Measurements from ENCODE around the gene UBN1.
"Not testable (repeated sequence)": the region's sequence is repeated elsewhere in the genome, so short reads cannot be mapped to it uniquely, and the experiment has no call there.

UBN1 gene

DNA sequence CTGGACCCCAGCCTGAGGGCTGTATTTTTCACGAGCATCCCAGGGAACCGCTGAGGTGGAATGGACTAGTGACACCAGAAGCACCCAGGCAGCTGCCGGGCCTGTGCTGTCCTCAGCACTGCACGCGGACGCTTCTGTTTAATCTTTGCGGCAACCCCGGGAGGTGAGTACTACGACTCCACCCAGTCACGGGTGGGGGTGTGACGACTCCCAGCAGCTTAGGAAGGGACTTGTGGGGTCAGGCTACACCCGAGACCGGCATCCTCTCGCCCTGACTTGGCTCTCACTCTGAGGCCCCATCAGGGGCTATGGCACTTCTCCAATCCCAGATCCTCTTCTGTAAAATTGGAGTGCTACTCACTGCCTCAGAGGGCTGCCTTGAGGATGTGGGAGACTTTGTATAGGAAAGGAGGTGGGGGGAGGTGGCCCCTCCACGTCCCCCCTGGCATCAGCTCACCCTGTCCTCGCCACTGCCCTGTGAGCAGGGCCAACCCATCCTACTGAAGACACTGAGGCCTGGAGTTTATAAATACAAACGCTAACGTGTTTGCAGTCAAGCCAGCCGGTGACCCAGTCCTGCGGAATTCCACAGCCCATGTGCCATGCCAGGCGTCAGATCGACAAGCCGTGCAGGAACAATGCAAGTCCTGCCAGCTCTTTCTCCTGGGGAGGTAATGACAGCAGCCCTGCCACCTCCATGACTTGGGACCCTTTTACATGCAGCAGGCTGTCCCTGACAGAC, 45.3 kb downstream of the UBN1 start:
- Histone ChIP-seq H3K27ac (ENCODE audit: low read depth, low read length) (no peak overlapping the region), H3K9me3 (ENCODE audit: control insufficient read depth in 1 of 2, low read length in 2 of 2) (no peaks in the 10 kb centered on the region), H3K27me3 (ENCODE audit: control insufficient read depth in 1 of 2, insufficient read depth in 2 of 2, low read length in 2 of 2) (no peaks in the 10 kb centered on the region), H3K36me3 (ENCODE audit: control insufficient read depth in 1 of 2, insufficient read depth in 2 of 2, low read length in 2 of 2) (peaks cover 4 to 28% of the 10 kb centered on the region in 2 donors), H3K9ac (ENCODE audit: low read depth in 1 of 2, low read length in 2 of 2) (no peak overlapping the region), H3K4me3 (ENCODE audit: low read depth in 1 of 2, low read length in 2 of 2) (no peak overlapping the region), H3K4me1 (ENCODE audit: control insufficient read depth in 1 of 2, insufficient read depth in 2 of 2, low read length in 2 of 2) (no peaks in the 10 kb centered on the region)

DNA sequence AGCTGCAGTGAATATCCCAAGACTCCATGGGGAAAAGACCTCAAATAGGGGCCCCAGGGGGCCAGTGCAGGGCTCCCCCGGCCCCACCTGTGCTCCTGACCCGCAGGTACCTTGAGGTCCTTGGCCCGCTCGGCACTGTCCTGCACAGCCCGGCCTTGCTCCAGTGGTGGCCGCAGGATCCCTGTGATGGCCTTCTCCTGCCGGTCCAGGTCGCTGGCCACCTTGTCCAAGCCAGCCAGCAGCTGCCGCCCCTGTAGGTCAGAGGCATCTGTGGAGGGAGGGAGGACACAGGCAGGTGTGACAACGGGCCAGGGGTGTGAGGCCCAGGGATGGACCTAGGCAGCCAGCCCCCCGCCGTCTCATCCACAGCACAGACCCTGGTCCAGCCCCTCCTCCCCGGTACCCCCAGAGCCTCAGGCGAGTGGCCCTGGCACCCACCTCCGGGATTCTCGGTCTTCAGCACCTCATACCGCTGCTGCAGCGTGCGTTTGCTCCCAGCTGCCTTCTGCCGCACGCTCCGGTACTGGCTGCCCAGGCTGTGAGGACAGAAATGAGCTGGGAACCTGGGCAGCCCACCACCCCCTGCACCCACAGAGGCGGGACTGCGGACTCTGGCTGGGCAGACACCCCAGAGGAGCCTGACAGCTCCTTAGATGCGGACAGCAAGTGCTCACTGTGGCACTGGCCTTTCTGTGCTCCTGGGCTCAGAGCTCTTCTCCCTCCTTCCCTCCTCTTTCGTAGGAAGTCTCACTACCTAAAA, 46.0 kb downstream of the UBN1 start:
- Histone ChIP-seq H3K36me3 (ENCODE audit: control insufficient read depth in 1 of 2, insufficient read depth in 2 of 2, low read length in 2 of 2) (peaks cover 0 to 27% of the 10 kb centered on the region in 2 donors), H3K27me3 (ENCODE audit: control insufficient read depth in 1 of 2, insufficient read depth in 2 of 2, low read length in 2 of 2) (no peaks in the 10 kb centered on the region), H3K4me1 (ENCODE audit: control insufficient read depth in 1 of 2, insufficient read depth in 2 of 2, low read length in 2 of 2) (no peaks in the 10 kb centered on the region), H3K4me3 (ENCODE audit: low read depth in 1 of 2, low read length in 2 of 2) (no peak overlapping the region), H3K9ac (ENCODE audit: low read depth in 1 of 2, low read length in 2 of 2) (no peak overlapping the region), H3K27ac (ENCODE audit: low read depth, low read length) (no peak overlapping the region), H3K9me3 (ENCODE audit: control insufficient read depth in 1 of 2, low read length in 2 of 2) (no peaks in the 10 kb centered on the region)

DNA sequence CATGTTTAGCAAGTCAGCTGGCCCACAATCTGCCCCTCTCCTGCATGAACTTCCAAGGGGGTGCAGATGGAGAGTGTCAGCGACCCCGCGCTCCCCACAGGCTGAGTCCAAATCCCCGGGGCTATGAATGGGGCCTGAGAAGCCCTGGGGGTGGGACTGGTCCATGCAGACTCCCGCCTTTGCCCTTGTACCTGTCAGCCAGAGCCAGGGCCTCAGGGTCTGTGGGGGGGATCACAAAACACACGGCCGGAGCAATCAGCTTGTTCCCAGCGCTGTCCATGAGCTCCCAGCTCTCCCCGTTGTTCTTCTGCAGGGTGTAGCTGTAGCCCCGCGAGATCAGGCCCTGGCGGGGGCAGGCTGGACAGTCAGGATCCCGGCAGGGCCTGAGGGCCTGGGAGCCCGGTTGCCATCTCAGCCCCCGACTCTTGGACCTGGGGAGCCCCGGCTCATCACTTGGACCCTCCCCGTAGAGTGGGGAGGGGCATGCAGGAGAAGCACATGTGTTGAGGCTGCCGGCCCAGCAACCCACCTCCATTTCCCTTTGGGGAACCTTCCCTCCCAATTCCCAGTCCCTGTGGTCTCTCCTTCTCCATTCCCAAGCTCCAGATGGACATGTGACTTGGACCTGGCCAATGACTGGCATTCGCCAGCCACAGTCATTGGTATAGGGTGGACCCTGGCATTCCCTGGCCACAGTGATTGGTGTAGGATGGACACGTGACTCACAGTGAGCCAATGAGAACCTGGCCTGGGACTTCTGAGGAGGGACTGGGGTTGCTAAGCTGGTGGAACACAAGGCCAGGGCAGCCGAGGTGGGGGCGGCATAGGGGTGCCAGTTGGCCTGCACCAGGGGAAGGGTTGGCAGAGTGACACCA, 47.2 kb downstream of the UBN1 start:
- H3K36me3 ChIP-seq (ENCODE audit: control insufficient read depth in 1 of 2, insufficient read depth in 2 of 2, low read length in 2 of 2) = peaks cover 0 to 31% of the 10 kb centered on the region in 2 donors

DNA sequence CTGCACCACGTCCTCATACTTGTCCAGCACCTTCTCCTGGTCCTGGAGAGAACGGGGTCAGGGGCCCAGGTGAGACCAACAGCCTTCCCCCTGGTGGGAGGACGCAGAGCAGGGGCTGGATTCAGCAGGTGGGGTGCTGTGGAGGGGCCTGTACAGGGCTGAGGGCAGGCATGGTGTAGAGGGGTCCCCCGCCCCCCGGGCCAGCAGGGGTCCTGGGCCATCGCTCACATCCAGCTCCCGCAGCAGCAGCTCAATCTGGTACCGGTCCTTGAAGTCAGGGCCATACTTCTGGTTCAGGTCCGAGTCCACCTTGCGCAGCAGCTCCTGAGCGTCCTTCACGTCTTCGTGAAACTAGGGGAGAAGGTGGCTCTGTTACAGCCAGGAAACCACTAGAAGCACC, 48.1 kb downstream of the UBN1 start:
- no peak overlapping the region for H3K27ac ChIP-seq (ENCODE audit: low read depth, low read length)
- H3K4me1 ChIP-seq (ENCODE audit: control insufficient read depth in 1 of 2, insufficient read depth in 2 of 2, low read length in 2 of 2) = no peaks in the 10 kb centered on the region
- H3K9me3 ChIP-seq (ENCODE audit: control insufficient read depth in 1 of 2, low read length in 2 of 2) = no peaks in the 10 kb centered on the region
- peaks cover 4 to 27% of the 10 kb centered on the region in 2 donors for H3K36me3 ChIP-seq (ENCODE audit: control insufficient read depth in 1 of 2, insufficient read depth in 2 of 2, low read length in 2 of 2)
- no peak overlapping the region for H3K4me3 ChIP-seq (ENCODE audit: low read depth in 1 of 2, low read length in 2 of 2)
- no peak overlapping the region for H3K9ac ChIP-seq (ENCODE audit: low read depth in 1 of 2, low read length in 2 of 2)
- no peaks in the 10 kb centered on the region for H3K27me3 ChIP-seq (ENCODE audit: control insufficient read depth in 1 of 2, insufficient read depth in 2 of 2, low read length in 2 of 2)

More for the DNA sequence above, 47.2 kb downstream of the UBN1 start:
- Histone ChIP-seq H3K27me3 (ENCODE audit: control insufficient read depth in 1 of 2, insufficient read depth in 2 of 2, low read length in 2 of 2) (no peaks in the 10 kb centered on the region), H3K4me1 (ENCODE audit: control insufficient read depth in 1 of 2, insufficient read depth in 2 of 2, low read length in 2 of 2) (no peaks in the 10 kb centered on the region), H3K4me3 (ENCODE audit: low read depth in 1 of 2, low read length in 2 of 2) (no peak overlapping the region), H3K9ac (ENCODE audit: low read depth in 1 of 2, low read length in 2 of 2) (no peak overlapping the region), H3K9me3 (ENCODE audit: control insufficient read depth in 1 of 2, low read length in 2 of 2) (no peaks in the 10 kb centered on the region), H3K27ac (ENCODE audit: low read depth, low read length) (no peak overlapping the region)

DNA sequence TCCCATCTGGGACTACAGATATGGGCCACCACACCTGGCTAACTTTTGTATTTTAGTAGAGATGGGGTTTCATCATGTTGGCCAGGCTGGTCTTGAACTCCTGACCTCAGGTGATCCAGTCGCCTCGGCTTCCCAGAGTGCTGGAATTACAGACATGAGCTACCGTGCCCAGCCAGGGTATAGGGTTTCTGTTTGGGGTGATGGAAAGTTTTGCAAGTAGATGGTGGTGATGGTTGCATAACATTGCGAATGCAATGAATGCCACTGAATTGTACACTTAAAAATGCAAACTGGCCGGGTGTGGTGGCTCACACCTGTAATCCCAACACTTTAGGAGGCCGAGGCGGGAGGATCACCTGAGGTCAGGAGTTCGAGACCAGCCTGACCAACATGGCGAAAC, 49.5 kb downstream of the UBN1 start:
- not testable (repeated sequence) for H3K9me3 ChIP-seq (ENCODE audit: control insufficient read depth in 1 of 2, low read length in 2 of 2); H3K4me3 ChIP-seq (ENCODE audit: low read depth in 1 of 2, low read length in 2 of 2); H3K9ac ChIP-seq (ENCODE audit: low read depth in 1 of 2, low read length in 2 of 2); H3K27ac ChIP-seq (ENCODE audit: low read depth, low read length); H3K27me3 ChIP-seq (ENCODE audit: control insufficient read depth in 1 of 2, insufficient read depth in 2 of 2, low read length in 2 of 2); H3K4me1 ChIP-seq (ENCODE audit: control insufficient read depth in 1 of 2, insufficient read depth in 2 of 2, low read length in 2 of 2)
- peaks cover 4 to 20% of the 10 kb centered on the region in 2 donors for H3K36me3 ChIP-seq (ENCODE audit: control insufficient read depth in 1 of 2, insufficient read depth in 2 of 2, low read length in 2 of 2)

DNA sequence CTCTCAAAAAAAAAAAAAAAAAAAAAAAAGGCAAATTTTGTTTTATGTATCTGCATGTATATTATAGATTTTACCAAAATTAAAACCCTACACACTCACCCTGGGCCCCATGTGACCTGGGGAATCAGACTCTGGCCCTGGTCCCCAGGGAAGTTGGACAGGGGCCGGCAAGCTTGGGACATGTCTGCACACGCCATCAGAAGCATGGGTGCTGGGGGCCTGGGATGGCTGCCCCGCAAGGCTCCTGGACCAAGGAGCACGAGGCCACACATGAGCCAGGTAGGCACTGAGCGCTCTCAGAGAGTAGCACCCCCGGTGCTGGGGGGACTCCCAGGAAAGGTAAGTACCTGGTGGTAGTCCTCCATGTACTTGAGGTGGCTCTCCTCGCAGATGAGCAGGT, 50.0 kb downstream of the UBN1 start:
- Histone ChIP-seq H3K27me3 (ENCODE audit: control insufficient read depth in 1 of 2, insufficient read depth in 2 of 2, low read length in 2 of 2) (no peaks in the 10 kb centered on the region), H3K4me3 (ENCODE audit: low read depth in 1 of 2, low read length in 2 of 2) (no peak overlapping the region), H3K9me3 (ENCODE audit: control insufficient read depth in 1 of 2, low read length in 2 of 2) (no peaks in the 10 kb centered on the region), H3K36me3 (ENCODE audit: control insufficient read depth in 1 of 2, insufficient read depth in 2 of 2, low read length in 2 of 2) (peaks cover 4 to 20% of the 10 kb centered on the region in 2 donors), H3K9ac (ENCODE audit: low read depth in 1 of 2, low read length in 2 of 2) (no peak overlapping the region), H3K27ac (ENCODE audit: low read depth, low read length) (no peak overlapping the region), H3K4me1 (ENCODE audit: control insufficient read depth in 1 of 2, insufficient read depth in 2 of 2, low read length in 2 of 2) (no peaks in the 10 kb centered on the region)

DNA sequence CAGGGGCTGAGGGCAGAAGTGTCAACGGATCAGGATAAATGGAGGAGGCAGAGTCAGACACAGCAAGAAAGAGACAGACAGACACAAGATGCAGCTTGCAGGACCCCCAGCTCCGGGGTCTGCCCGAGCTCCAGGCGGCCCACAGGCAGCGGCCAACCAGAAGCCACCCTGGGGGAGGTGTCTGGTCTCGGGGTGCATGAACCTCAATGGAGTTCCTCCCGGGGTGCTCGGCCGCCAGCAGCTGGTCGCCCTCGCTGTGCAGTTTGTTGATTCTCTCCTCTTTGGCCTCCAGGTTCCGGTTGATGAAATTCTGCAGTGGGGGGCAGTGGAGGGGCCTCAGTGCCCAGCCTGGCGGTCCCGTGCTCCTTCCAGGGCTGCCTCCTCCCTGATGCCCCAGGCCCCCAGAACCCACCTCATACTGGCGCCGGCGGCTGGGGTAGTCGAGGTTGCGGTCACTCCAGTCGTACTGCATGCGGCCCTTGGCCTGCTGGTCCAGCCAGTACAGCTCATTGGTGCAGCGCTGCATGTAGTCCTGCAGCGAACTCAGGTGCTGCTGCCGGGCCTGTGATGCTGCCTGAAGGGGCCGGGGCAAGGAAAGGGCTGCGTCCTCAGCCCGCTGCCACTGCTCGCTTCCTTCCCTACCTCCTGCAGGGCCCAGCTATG, 51.7 kb downstream of the UBN1 start:
- Histone ChIP-seq H3K27ac (ENCODE audit: low read depth, low read length) (no peak overlapping the region), H3K4me3 (ENCODE audit: low read depth in 1 of 2, low read length in 2 of 2) (no peak overlapping the region), H3K9ac (ENCODE audit: low read depth in 1 of 2, low read length in 2 of 2) (no peak overlapping the region), H3K4me1 (ENCODE audit: control insufficient read depth in 1 of 2, insufficient read depth in 2 of 2, low read length in 2 of 2) (no peaks in the 10 kb centered on the region), H3K27me3 (ENCODE audit: control insufficient read depth in 1 of 2, insufficient read depth in 2 of 2, low read length in 2 of 2) (no peaks in the 10 kb centered on the region), H3K9me3 (ENCODE audit: control insufficient read depth in 1 of 2, low read length in 2 of 2) (no peaks in the 10 kb centered on the region), H3K36me3 (ENCODE audit: control insufficient read depth in 1 of 2, insufficient read depth in 2 of 2, low read length in 2 of 2) (peaks cover 4 to 16% of the 10 kb centered on the region in 2 donors)

DNA sequence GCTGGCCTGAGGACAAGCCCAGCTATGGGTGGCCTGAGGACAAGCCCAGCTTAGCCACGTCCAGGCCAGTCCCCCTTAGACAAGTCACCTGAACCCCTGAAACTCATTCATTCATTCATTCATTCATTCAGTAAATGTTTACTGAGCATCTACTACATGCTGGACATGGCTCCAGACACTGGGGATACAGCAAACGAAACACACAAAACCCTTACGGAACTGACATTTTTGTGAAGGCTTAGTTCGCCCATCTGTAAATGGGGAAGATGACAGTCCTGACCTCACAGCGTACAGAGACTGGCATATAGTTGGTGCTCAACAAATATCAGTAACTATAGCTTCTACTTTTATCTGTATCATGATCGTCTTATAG, 52.2 kb downstream of the UBN1 start:
- no peaks in the 10 kb centered on the region for H3K9me3 ChIP-seq (ENCODE audit: control insufficient read depth in 1 of 2, low read length in 2 of 2)
- no peaks in the 10 kb centered on the region for H3K27me3 ChIP-seq (ENCODE audit: control insufficient read depth in 1 of 2, insufficient read depth in 2 of 2, low read length in 2 of 2)
- H3K9ac ChIP-seq (ENCODE audit: low read depth in 1 of 2, low read length in 2 of 2) = no peak overlapping the region
- H3K4me1 ChIP-seq (ENCODE audit: control insufficient read depth in 1 of 2, insufficient read depth in 2 of 2, low read length in 2 of 2) = no peaks in the 10 kb centered on the region
- H3K4me3 ChIP-seq (ENCODE audit: low read depth in 1 of 2, low read length in 2 of 2) = no peak overlapping the region
- H3K27ac ChIP-seq (ENCODE audit: low read depth, low read length) = no peak overlapping the region
- H3K36me3 ChIP-seq (ENCODE audit: control insufficient read depth in 1 of 2, insufficient read depth in 2 of 2, low read length in 2 of 2) = peaks cover 4 to 16% of the 10 kb centered on the region in 2 donors

DNA sequence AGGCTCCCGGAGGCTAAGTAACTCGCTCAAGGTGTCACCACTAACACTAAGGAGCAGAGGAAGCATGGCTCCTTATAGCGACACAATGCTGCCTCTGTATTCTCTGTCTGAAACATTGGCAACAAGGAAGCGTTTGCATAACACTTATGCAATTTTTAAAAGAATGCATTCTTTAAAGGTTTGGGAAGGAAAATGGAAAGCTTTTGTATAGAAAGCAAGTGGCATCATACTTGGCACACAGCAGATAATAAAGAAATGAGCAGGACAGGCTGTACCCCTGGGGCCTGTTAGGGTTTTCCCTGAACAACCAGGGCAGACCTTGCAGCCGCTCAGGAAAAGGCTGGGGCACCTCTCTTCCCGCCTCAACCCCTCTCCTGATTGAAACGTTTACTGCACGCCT, 52.8 kb downstream of the UBN1 start:
- Histone ChIP-seq H3K9me3 (ENCODE audit: control insufficient read depth in 1 of 2, low read length in 2 of 2) (no peaks in the 10 kb centered on the region), H3K9ac (ENCODE audit: low read depth in 1 of 2, low read length in 2 of 2) (no peak overlapping the region), H3K4me3 (ENCODE audit: low read depth in 1 of 2, low read length in 2 of 2) (no peak overlapping the region), H3K27me3 (ENCODE audit: control insufficient read depth in 1 of 2, insufficient read depth in 2 of 2, low read length in 2 of 2) (no peaks in the 10 kb centered on the region), H3K36me3 (ENCODE audit: control insufficient read depth in 1 of 2, insufficient read depth in 2 of 2, low read length in 2 of 2) (peaks cover 4 to 16% of the 10 kb centered on the region in 2 donors), H3K27ac (ENCODE audit: low read depth, low read length) (no peak overlapping the region), H3K4me1 (ENCODE audit: control insufficient read depth in 1 of 2, insufficient read depth in 2 of 2, low read length in 2 of 2) (no peaks in the 10 kb centered on the region)
